Activated effector memory CD4-positive, alpha-beta T cell treated with Interleukin-2 at 50 U/mL for 16 hours (primary cell): ENCODE measurements around the gene ACOT11.

ENCODE experiments used
- DNase-seq: peaks from one replicate; pipeline ENCODE4 v3.0.0-alpha.2; 2020

Gene ACOT11

GRCh38 chr1:54566438-54567141, 18.6 kb downstream of the ACOT11 start:
- no peak for DNase-seq

GRCh38 chr1:54567961-54568360, 19.9 kb downstream of the ACOT11 start:
- no peak for DNase-seq

GRCh38 chr1:54569339-54569738, 21.3 kb downstream of the ACOT11 start:
- no peak for DNase-seq

- DNase-seq: no peak
These were observed 22.1 kb downstream of the ACOT11 start for GRCh38 chr1:54570161-54570560.

- no peak for DNase-seq
These were observed 23.3 kb downstream of the ACOT11 start for GRCh38 chr1:54571326-54571725.

GRCh38 chr1:54571803-54572541, 23.9 kb downstream of the ACOT11 start:
- no peak for DNase-seq

- no peak for DNase-seq
These were observed 24.5 kb downstream of the ACOT11 start for GRCh38 chr1:54572542-54572850.

- DNase-seq: no peak
These were observed 26.2 kb downstream of the ACOT11 start for GRCh38 chr1:54574158-54574778.

GRCh38 chr1:54575161-54575560, 27.1 kb downstream of the ACOT11 start:
- DNase-seq: no peak

GRCh38 chr1:54575605-54576290, 27.7 kb downstream of the ACOT11 start:
- DNase-seq: no peak

- no peak for DNase-seq
These were observed 29.6 kb downstream of the ACOT11 start for GRCh38 chr1:54577612-54578011.

GRCh38 chr1:54579337-54579781, 31.3 kb downstream of the ACOT11 start:
- no peak for DNase-seq

GRCh38 chr1:54580856-54581550, 33.0 kb downstream of the ACOT11 start:
- no peak for DNase-seq

- DNase-seq: no peak
These were observed 33.6 kb downstream of the ACOT11 start for GRCh38 chr1:54581621-54582035.

GRCh38 chr1:54582566-54583306, 34.7 kb downstream of the ACOT11 start:
- DNase-seq: no peak

- no peak for DNase-seq
These were observed 35.3 kb downstream of the ACOT11 start for GRCh38 chr1:54583307-54583686.

- DNase-seq: no peak
These were observed 35.8 kb downstream of the ACOT11 start for GRCh38 chr1:54583871-54584270.

- no peak for DNase-seq
These were observed 36.5 kb downstream of the ACOT11 start for GRCh38 chr1:54584575-54584974.

GRCh38 chr1:54585181-54586066, 37.4 kb downstream of the ACOT11 start:
- DNase-seq: no peak

- no peak for DNase-seq
These were observed 40.3 kb downstream of the ACOT11 start for GRCh38 chr1:54588377-54588776.

- DNase-seq: no peak
These were observed 43.2 kb downstream of the ACOT11 start for GRCh38 chr1:54591127-54591756.
